Measurements from ENCODE around the gene UNC5C.

- no peak for TF ChIP-seq CTCF (conservative IDR thresholded peaks at IDR 0.05; ENCODE audit: low read depth, low read length)
- no peak for TF ChIP-seq EZH2 (IDR thresholded peaks at IDR 0.05; ENCODE audit: borderline replicate concordance, low read depth, low read length, poor library complexity, severe bottlenecking)
Observed at GRCh38 chr4:95594013-95594412, 45.2 kb upstream of the UNC5C start.
